Subcutaneous abdominal adipose tissue (tissue), 5 donors: ENCODE results near the gene LASP1NB.
A peak's percentile ranks its signal among the peaks of the same experiment; 100 is the strongest.

ENCODE experiments used
- H3K27ac ChIP-seq: one replicate; pipeline ENCODE4 v1.7.0; 2013; ENCODE audit warnings: low read depth, mild to moderate bottlenecking, inconsistent platforms, low read length, moderate library complexity
- H3K27me3 ChIP-seq, 5 donors: one replicate each; pipeline ENCODE4 v1.7.0; 2013; ENCODE audit warnings: low read length in 5 of 5, inconsistent platforms in 1 of 5; ENCODE audit not compliant: control insufficient read depth in 5 of 5, insufficient read depth in 4 of 5
- H3K36me3 ChIP-seq, 5 donors: one replicate each; pipeline ENCODE4 v1.7.0; 2013; ENCODE audit warnings: low read length in 5 of 5; ENCODE audit not compliant: control insufficient read depth in 5 of 5, insufficient read depth in 5 of 5
- H3K4me1 ChIP-seq, 5 donors: one replicate each; pipeline ENCODE4 v1.7.0; 2013; ENCODE audit warnings: low read length in 5 of 5, mild to moderate bottlenecking in 3 of 5, moderate library complexity in 1 of 5; ENCODE audit not compliant: control insufficient read depth in 5 of 5, insufficient read depth in 5 of 5
- H3K4me3 ChIP-seq, 5 donors: one replicate each; pipeline ENCODE4 v1.7.0; 2013; ENCODE audit warnings: low read length in 5 of 5, low read depth in 1 of 5
- H3K9ac ChIP-seq, 5 donors: one replicate each; pipeline ENCODE4 v1.7.0; 2013; ENCODE audit warnings: low read length in 5 of 5, mild to moderate bottlenecking in 4 of 5, moderate library complexity in 3 of 5
- H3K9me3 ChIP-seq, 5 donors: one replicate each; pipeline ENCODE4 v1.7.0; 2013; ENCODE audit warnings: low read length in 5 of 5; ENCODE audit not compliant: control insufficient read depth in 5 of 5
- donor health status: healthy.
- donor health status: healthy.
- donor health status: healthy.
- donor health status: healthy.
- donor health status: healthy.

The LASP1NB gene

DNA sequence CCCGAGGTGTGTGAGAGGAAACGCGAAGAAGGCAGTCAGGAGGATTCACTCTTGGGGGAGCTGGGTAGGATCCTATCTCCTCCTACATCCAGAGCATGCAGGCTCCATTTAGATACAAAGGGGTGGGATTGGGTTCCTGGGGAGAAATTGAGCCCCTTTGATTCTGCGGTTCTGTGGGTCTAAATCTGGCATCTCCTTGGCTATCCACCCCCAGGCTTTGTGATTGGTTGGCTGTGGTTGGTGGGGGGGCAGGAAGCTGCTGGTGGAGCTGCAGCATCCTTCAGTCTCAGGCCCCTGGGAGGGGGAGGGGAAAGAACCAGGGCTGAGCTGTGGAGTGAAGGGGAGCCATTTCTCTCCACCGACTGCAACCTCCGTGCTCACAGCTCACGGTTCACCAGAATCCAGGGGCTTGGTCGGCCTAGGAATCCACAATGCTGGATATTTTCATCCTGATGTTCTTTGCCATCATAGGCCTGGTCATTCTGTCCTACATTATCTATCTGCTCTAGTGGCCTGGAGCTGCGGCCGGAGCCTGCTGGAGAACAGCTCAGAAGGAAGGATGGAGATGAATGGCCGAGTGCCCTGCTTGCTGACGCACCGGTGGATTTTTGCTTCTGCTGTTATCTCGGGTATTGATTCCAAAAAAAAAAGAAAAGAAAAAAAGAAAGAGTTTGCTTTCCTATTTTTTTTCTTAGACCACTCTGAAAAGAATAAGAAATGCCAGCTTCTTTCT lies at the start of gene LASP1NB:
Gene LASP1NB (plus strand): TSS at position 352 of the 733 bp plus-strand sequence.
- no peaks in the 10 kb centered on the region for H3K27me3 ChIP-seq
- H3K9me3 ChIP-seq: no peaks in the 10 kb centered on the region
- peaks cover 5 to 42% (median 34%) of the 10 kb centered on the region in 5 donors for H3K4me1 ChIP-seq
- no peak within 1 kb of the TSS for H3K27ac ChIP-seq
- peaks cover 0 to 7% (median under 1%) of the 10 kb centered on the region in 5 donors for H3K36me3 ChIP-seq
- no peak within 1 kb of the TSS for H3K4me3 ChIP-seq
- no peak within 1 kb of the TSS for H3K9ac ChIP-seq

DNA sequence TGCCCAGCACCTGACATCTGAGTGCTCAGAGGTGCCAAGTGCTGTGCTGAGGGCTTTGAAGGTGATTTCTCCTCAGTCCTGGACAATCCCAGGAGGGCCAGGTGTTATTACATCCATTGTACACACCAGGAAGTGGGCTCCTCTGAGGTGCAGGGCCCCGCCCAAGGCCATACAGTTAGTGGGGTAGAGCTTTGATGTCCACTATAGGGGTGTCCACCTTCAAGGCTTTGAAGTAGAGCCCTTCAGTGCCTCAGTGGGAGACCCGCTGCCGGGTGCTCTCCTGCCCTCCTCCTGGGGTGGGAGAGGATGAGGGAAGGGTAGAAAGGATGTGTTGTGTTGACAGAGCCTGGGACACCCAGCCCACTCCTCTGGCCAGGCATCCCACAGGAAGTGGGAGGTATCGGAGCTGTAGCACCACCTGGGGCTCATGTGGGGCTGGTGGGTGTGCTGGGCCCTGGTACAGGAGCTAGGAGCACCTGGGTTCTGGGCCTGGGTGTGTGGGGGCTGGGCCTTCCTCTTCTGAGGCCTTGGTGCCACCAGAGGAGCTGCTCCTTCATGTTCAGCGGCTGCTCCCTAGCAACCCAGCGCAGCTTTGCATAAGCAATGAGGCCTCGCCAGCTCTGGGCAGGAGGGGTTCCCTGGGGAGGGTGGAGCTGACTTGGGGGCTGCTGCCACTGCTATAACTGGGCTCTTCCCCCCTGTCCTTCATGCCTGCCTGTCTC lies 48.1 kb upstream of the LASP1NB start:
- H3K27ac ChIP-seq: peak overlapping the region; percentile 65
- peak overlapping the region in 2 of 5 donors; percentile 34 to 59 for H3K9ac ChIP-seq
- no peaks in the 10 kb centered on the region for H3K9me3 ChIP-seq
- peaks cover 37 to 96% (median 88%) of the 10 kb centered on the region in 5 donors for H3K4me1 ChIP-seq
- no peaks in the 10 kb centered on the region for H3K27me3 ChIP-seq
- H3K4me3 ChIP-seq: no peak overlapping the region
- H3K36me3 ChIP-seq: peaks cover 0 to 52% (median 30%) of the 10 kb centered on the region in 5 donors

- H3K4me1 ChIP-seq: peaks cover 30 to 93% (median 87%) of the 10 kb centered on the region in 5 donors
- H3K9me3 ChIP-seq: no peaks in the 10 kb centered on the region
- peaks cover 0 to 49% (median 27%) of the 10 kb centered on the region in 5 donors for H3K36me3 ChIP-seq
- no peaks in the 10 kb centered on the region for H3K27me3 ChIP-seq
- peak overlapping the region in 3 of 5 donors; percentile 43 to 51 (median 43) for H3K9ac ChIP-seq
- peak overlapping the region; percentile 25 to 57 (median 40) for H3K4me3 ChIP-seq
- peak overlapping the region; percentile 87 for H3K27ac ChIP-seq
Measured at GRCh38 chr17:38879878-38880665, 45.3 kb upstream of the LASP1NB start.

GRCh38 chr17:38881600-38882191 lies 43.7 kb upstream of the LASP1NB start:
- Histone ChIP-seq H3K4me3 (peak overlapping the region in 1 of 5 donors; percentile 1), H3K4me1 (peaks cover 36 to 96% (median 95%) of the 10 kb centered on the region in 5 donors), H3K27ac (peak overlapping the region; percentile 87), H3K9ac (peak overlapping the region in 1 of 5 donors; percentile 63), H3K9me3 (no peaks in the 10 kb centered on the region), H3K27me3 (no peaks in the 10 kb centered on the region), H3K36me3 (peaks cover 0 to 64% (median 37%) of the 10 kb centered on the region in 5 donors)

DNA sequence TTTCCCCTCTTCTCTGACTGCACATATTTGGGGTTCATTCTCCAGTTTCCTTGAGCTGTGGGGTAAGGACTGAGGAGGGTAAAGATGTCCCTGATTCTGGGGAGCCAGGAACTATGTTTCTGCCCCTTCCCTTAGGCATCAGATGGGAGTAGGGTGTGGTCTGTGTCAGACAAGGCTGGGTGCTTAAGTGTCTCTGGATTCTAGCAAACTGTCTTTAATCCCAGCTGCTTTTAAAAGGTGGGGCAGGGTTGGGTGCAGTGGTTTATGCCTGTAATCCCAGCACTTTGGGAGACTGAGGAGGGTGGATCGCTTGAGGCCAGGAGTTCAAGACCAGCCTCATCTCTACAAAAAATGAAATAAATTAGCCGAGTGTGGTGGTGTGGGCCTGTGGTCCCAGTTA lies 42.5 kb upstream of the LASP1NB start:
- Histone ChIP-seq H3K9ac (peak overlapping the region in 2 of 5 donors; percentile 41 to 59), H3K27ac (peak overlapping the region; percentile 67)

GRCh38 chr17:38883592-38884526 lies 41.6 kb upstream of the LASP1NB start:
- H3K9ac ChIP-seq: peak overlapping the region in 4 of 5 donors; percentile 35 to 60 (median 50)
- peak overlapping the region in 1 of 5 donors; percentile 12 for H3K4me3 ChIP-seq
- H3K36me3 ChIP-seq: peaks cover 0 to 68% (median 39%) of the 10 kb centered on the region in 5 donors

More for the DNA sequence above, 42.5 kb upstream of the LASP1NB start:
- Histone ChIP-seq H3K4me1 (peaks cover 33 to 96% (median 93%) of the 10 kb centered on the region in 5 donors), H3K27me3 (no peaks in the 10 kb centered on the region), H3K4me3 (no peak overlapping the region), H3K36me3 (peaks cover 0 to 68% (median 42%) of the 10 kb centered on the region in 5 donors), H3K9me3 (no peaks in the 10 kb centered on the region)

GRCh38 chr17:38885044-38885727 lies 40.2 kb upstream of the LASP1NB start:
- peak overlapping the region in 1 of 5 donors; percentile 2 for H3K9ac ChIP-seq
- no peaks in the 10 kb centered on the region for H3K27me3 ChIP-seq
- peaks cover 0 to 72% (median 44%) of the 10 kb centered on the region in 5 donors for H3K36me3 ChIP-seq
- H3K27ac ChIP-seq: peak overlapping the region; percentile 62
- H3K9me3 ChIP-seq: no peaks in the 10 kb centered on the region
- peaks cover 24 to 82% (median 71%) of the 10 kb centered on the region in 5 donors for H3K4me1 ChIP-seq
- H3K4me3 ChIP-seq: no peak overlapping the region

More at GRCh38 chr17:38883592-38884526, 41.6 kb upstream of the LASP1NB start:
- Histone ChIP-seq H3K27ac (peak overlapping the region; percentile 67), H3K4me1 (peaks cover 31 to 90% (median 85%) of the 10 kb centered on the region in 5 donors), H3K27me3 (no peaks in the 10 kb centered on the region), H3K9me3 (no peaks in the 10 kb centered on the region)
